Activated T-helper 2 cell treated with anti-CD3 and anti-CD28 coated beads, Interferon-gamma antibody, Interleukin-2, Interleukin-4, amounts not matched to agents 10 μg/mL and 5 μg/mL and 100 μg/mL, durations not matched to agents 14 hours and 24 hours and 36 hours (primary cell): Measurements from ENCODE around the gene PSMB7. TPM values are rescaled to one million over a fixed set of nuclear protein-coding genes. Genes with fewer than 3 reads are reported as not detected.

ENCODE experiments used
- DNase-seq: peaks from one replicate; pipeline ENCODE4 v3.0.0; 2021; ENCODE audit warnings: low spot score
- H3K27ac Mint-ChIP-seq: one replicate; pipeline ENCODE4 v1.8.0; 2021; ENCODE audit warnings: mixed read lengths
- H3K27me3 Mint-ChIP-seq: one replicate; pipeline ENCODE4 v1.8.0; 2021; ENCODE audit warnings: low read depth, mixed read lengths
- H3K36me3 Mint-ChIP-seq: one replicate; pipeline ENCODE4 v1.8.0; 2021; ENCODE audit warnings: low read depth, mixed read lengths
- H3K4me1 Mint-ChIP-seq: one replicate; pipeline ENCODE4 v1.8.0; 2021; ENCODE audit warnings: low read depth, mixed read lengths
- H3K4me3 Mint-ChIP-seq: one replicate; pipeline ENCODE4 v1.8.0; 2021; ENCODE audit warnings: low read depth, mild to moderate bottlenecking, moderate library complexity, mixed read lengths
- H3K9me3 Mint-ChIP-seq: one replicate; pipeline ENCODE4 v1.8.0; 2021; ENCODE audit warnings: mixed read lengths
- intact Hi-C: fragments of 100-400 bp; cut with micrococcal nuclease; formaldehyde crosslinking; loops from one replicate; pipeline ENCODE4 v1.15.1; 2023
- total RNA-seq: library from RNA; stranded (reverse); gene quantifications from 2 replicates; pipeline ENCODE4 v1.2.3, GENCODE V29; 2022

The PSMB7 gene
- total RNA-seq, 1 donor from 2014 or later: 211 TPM

- no peaks in the 10 kb centered on the region for H3K9me3 Mint-ChIP-seq
- DNase-seq: no peak
- H3K4me3 Mint-ChIP-seq: no peak overlapping the region
- intact Hi-C loops: no loop called here
- no peak overlapping the region for H3K27ac Mint-ChIP-seq
- no peaks in the 10 kb centered on the region for H3K4me1 Mint-ChIP-seq
- H3K27me3 Mint-ChIP-seq: no peaks in the 10 kb centered on the region
- peaks cover 44% of the 10 kb centered on the region for H3K36me3 Mint-ChIP-seq
These were observed 77.7 kb downstream of the PSMB7 start for GRCh38 chr9:124337562-124337961.

- H3K4me3 Mint-ChIP-seq: no peak overlapping the region
- no peak for DNase-seq
- no peaks in the 10 kb centered on the region for H3K27me3 Mint-ChIP-seq
- no peaks in the 10 kb centered on the region for H3K9me3 Mint-ChIP-seq
- peaks cover 39% of the 10 kb centered on the region for H3K36me3 Mint-ChIP-seq
- H3K4me1 Mint-ChIP-seq: no peaks in the 10 kb centered on the region
- intact Hi-C loops: no loop called here
- H3K27ac Mint-ChIP-seq: no peak overlapping the region
These were observed 79.9 kb downstream of the PSMB7 start for GRCh38 chr9:124335320-124335707.

- no peak for DNase-seq
- H3K4me1 Mint-ChIP-seq: no peaks in the 10 kb centered on the region
- H3K27me3 Mint-ChIP-seq: no peaks in the 10 kb centered on the region
- H3K4me3 Mint-ChIP-seq: no peak overlapping the region
- H3K36me3 Mint-ChIP-seq: peaks cover 43% of the 10 kb centered on the region
- no peaks in the 10 kb centered on the region for H3K9me3 Mint-ChIP-seq
- no peak overlapping the region for H3K27ac Mint-ChIP-seq
- intact Hi-C loops: no loop called here
These were observed 80.5 kb downstream of the PSMB7 start for GRCh38 chr9:124334568-124335319.

GRCh38 chr9:124333203-124333579 lies 82.1 kb downstream of the PSMB7 start:
- Mint-ChIP-seq H3K36me3 (peaks cover 36% of the 10 kb centered on the region), H3K4me3 (no peak overlapping the region), H3K4me1 (no peaks in the 10 kb centered on the region), H3K27me3 (no peaks in the 10 kb centered on the region), H3K9me3 (no peaks in the 10 kb centered on the region), H3K27ac (no peak overlapping the region)
- intact Hi-C loops: no loop called here
- DNase-seq: no peak

- intact Hi-C loops: no loop called here
- H3K36me3 Mint-ChIP-seq: peaks cover 34% of the 10 kb centered on the region
- no peak for DNase-seq
- no peak overlapping the region for H3K4me3 Mint-ChIP-seq
- no peak overlapping the region for H3K27ac Mint-ChIP-seq
- H3K27me3 Mint-ChIP-seq: no peaks in the 10 kb centered on the region
- H3K4me1 Mint-ChIP-seq: no peaks in the 10 kb centered on the region
- H3K9me3 Mint-ChIP-seq: no peaks in the 10 kb centered on the region
These were observed 82.7 kb downstream of the PSMB7 start for GRCh38 chr9:124332361-124333202.

- DNase-seq: no peak
- no peaks in the 10 kb centered on the region for H3K9me3 Mint-ChIP-seq
- no peak overlapping the region for H3K27ac Mint-ChIP-seq
- no peaks in the 10 kb centered on the region for H3K4me1 Mint-ChIP-seq
- H3K36me3 Mint-ChIP-seq: peaks cover 26% of the 10 kb centered on the region
- H3K4me3 Mint-ChIP-seq: no peak overlapping the region
- intact Hi-C loops: no loop called here
- H3K27me3 Mint-ChIP-seq: no peaks in the 10 kb centered on the region
These were observed 83.7 kb downstream of the PSMB7 start for GRCh38 chr9:124331580-124331979.

- Mint-ChIP-seq H3K4me3 (no peak overlapping the region), H3K27ac (no peak overlapping the region), H3K36me3 (peaks cover 20% of the 10 kb centered on the region), H3K9me3 (no peaks in the 10 kb centered on the region), H3K27me3 (no peaks in the 10 kb centered on the region), H3K4me1 (no peaks in the 10 kb centered on the region)
- intact Hi-C loops: no loop called here
- DNase-seq: no peak
These were observed 85.1 kb downstream of the PSMB7 start for GRCh38 chr9:124330011-124330697.

- intact Hi-C loops: no loop called here
- Mint-ChIP-seq H3K4me1 (no peaks in the 10 kb centered on the region), H3K9me3 (no peaks in the 10 kb centered on the region), H3K36me3 (peaks cover 17% of the 10 kb centered on the region), H3K27me3 (no peaks in the 10 kb centered on the region), H3K27ac (no peak overlapping the region), H3K4me3 (no peak overlapping the region)
- no peak for DNase-seq
These were observed 85.9 kb downstream of the PSMB7 start for GRCh38 chr9:124329206-124329792.

- Mint-ChIP-seq H3K27ac (no peak overlapping the region), H3K4me1 (no peaks in the 10 kb centered on the region), H3K27me3 (no peaks in the 10 kb centered on the region), H3K36me3 (peaks cover 13% of the 10 kb centered on the region), H3K4me3 (no peak overlapping the region), H3K9me3 (no peaks in the 10 kb centered on the region)
- intact Hi-C loops: no loop called here
- no peak for DNase-seq
These were observed 87.0 kb downstream of the PSMB7 start for GRCh38 chr9:124328285-124328684.

- intact Hi-C loops: no loop called here
- Mint-ChIP-seq H3K4me3 (no peak overlapping the region), H3K4me1 (no peaks in the 10 kb centered on the region), H3K9me3 (no peaks in the 10 kb centered on the region), H3K27ac (no peak overlapping the region), H3K27me3 (no peaks in the 10 kb centered on the region), H3K36me3 (peaks cover 19% of the 10 kb centered on the region)
- DNase-seq: no peak
These were observed 87.8 kb downstream of the PSMB7 start for GRCh38 chr9:124327491-124327890.

GRCh38 chr9:124326378-124326777 lies 88.9 kb downstream of the PSMB7 start:
- Mint-ChIP-seq H3K27me3 (no peaks in the 10 kb centered on the region), H3K36me3 (peaks cover 26% of the 10 kb centered on the region), H3K27ac (no peak overlapping the region), H3K4me1 (no peaks in the 10 kb centered on the region), H3K4me3 (no peak overlapping the region), H3K9me3 (no peaks in the 10 kb centered on the region)
- intact Hi-C loops: no loop called here
- DNase-seq: no peak

- no peak overlapping the region for H3K4me3 Mint-ChIP-seq
- H3K27ac Mint-ChIP-seq: no peak overlapping the region
- H3K9me3 Mint-ChIP-seq: no peaks in the 10 kb centered on the region
- no peaks in the 10 kb centered on the region for H3K4me1 Mint-ChIP-seq
- intact Hi-C loops: no loop called here
- H3K27me3 Mint-ChIP-seq: no peaks in the 10 kb centered on the region
- DNase-seq: no peak
- peaks cover 26% of the 10 kb centered on the region for H3K36me3 Mint-ChIP-seq
These were observed 89.4 kb downstream of the PSMB7 start for GRCh38 chr9:124325816-124326215.
